Lower leg skin (tissue), 3 donors: ENCODE measurements around the gene SKIL.

Experiments used
- CTCF ChIP-seq, 3 donors: fragments of 450-650 bp; IDR thresholded peaks; one replicate each; pipeline ENCODE4 v1.5.1; 2016; ENCODE audit warnings: antibody characterized with exemption in 3 of 3, mild to moderate bottlenecking in 3 of 3, moderate library complexity in 2 of 3
- POLR2A ChIP-seq, 2 donors: fragments of 450-650 bp; IDR thresholded peaks; one replicate each; pipeline ENCODE4 v1.6.1; 2016 to 2017; ENCODE audit warnings: antibody characterized with exemption in 2 of 2, mild to moderate bottlenecking in 1 of 2, moderate library complexity in 1 of 2

DNA sequence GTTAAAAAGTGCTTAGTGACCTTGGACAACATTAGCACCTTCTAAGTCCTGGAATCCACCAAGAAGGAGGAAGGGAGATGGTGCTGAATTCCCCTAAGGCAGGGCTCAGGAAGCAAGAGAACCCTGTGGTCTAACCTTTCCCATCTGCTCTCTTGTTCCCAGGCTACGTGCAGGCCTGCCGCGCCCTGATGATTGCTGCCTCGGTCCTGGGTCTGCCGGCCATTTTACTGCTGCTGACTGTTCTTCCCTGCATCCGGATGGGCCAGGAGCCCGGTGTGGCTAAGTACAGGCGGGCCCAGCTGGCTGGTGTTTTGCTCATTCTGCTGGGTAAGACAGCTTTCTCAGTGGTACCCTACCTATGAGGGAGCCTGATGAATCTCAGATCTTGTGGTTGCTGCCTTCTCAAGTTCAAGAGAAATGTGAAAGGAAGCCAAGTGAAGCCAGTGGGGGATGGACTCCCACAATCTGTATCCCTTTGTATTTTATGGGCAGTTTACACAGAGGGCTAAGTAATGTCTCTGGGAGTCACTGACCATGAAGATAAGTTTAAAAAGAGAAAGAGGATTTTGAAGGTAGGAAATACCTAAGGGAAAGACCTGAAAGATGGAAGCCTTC, 65.6 kb downstream of the SKIL start:
- TF ChIP-seq CTCF (IDR thresholded peaks at IDR 0.05) (no peak), POLR2A (IDR thresholded peaks at IDR 0.05) (no peak)
